Measurements from ENCODE around the gene SECTM1.

DNA sequence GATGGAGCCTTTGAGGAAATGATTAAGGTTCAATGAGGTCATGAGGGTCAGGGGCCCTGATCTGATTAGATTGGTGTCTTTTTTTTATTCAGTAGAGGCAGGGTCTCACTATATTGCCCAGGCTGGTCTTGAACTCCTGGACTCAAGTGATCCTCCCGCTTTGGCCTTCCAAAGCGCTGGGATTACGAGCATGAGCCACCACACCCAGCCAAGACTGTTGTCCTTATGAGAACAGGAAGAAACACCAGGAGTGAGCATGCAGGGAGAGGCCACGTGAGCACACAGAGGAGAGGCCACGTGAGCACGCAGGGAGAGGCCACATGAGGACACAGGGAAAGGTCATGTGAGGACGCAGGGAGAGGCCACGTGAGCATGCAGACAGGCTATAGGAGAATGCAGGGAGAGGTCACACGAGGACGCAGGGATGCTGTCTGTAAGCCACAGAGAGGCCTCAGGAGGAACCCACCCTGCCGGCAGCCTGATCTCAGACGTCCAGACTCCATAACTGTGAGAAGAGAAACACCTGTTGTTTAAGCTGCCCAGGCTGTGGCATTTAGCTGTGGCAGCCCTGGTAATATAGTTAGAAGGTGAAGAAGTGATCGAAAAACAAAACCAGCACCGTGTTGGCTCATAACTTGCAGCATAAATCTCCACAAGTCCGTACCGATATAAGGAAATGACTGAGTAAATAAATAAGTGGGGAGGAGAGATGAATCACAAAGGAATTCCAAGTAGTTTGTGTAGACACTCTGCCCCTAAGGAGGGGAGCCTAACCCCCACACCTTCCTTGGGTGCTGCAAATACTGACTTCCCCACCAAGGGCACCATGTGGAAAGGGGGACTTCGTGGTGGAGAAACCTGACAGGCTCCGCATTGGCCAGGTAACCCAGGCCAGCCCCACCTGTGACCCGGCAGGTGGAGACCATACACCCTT is 45.4 kb downstream of the SECTM1 start:
- TF ChIP-seq EZH2 (IDR thresholded peaks at IDR 0.05; ENCODE audit: insufficient read depth, poor library complexity, severe bottlenecking): no peak
- TF ChIP-seq EZH2phosphoT487 (IDR thresholded peaks at IDR 0.05; ENCODE audit: insufficient read depth, low read depth): no peak

Data from GM23248 (cell line).